GM12892 (cell line): ENCODE data around the gene SAMD5.

ENCODE experiments used
- POLR2A ChIP-seq: IDR thresholded peaks from 2 replicates; pipeline ENCODE4 v1.6.1; 2011; ENCODE audit warnings: low read depth, low read length, control low read depth
- POLR2AphosphoS5 ChIP-seq: IDR thresholded peaks from 2 replicates; pipeline ENCODE4 v1.6.1; 2011; ENCODE audit warnings: low read depth, low read length, control low read depth
- TAF1 ChIP-seq: IDR thresholded peaks from 2 replicates; pipeline ENCODE4 v1.6.1; 2011; ENCODE audit warnings: low read depth, mild to moderate bottlenecking, control low read depth, low read length, borderline replicate concordance

DNA sequence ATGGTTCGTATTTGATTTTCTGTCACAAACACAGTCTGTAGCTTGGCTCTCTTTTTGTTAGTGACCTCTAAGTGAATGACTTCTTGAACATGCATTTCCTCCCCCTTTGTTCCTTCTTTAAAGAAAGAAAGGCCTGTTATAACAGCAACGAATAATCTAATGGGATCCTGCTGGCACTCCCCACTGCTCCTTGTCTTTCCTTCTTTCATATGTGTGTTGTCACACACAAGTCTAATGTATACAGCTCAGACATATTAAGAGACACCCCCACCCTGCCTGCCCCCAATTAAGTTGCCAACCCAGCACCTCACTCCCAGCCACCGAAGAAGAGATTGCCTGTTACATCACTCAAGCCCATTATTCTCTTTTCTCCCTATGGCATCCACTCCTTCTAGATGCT is 4.9 kb upstream of the SAMD5 start:
- TF ChIP-seq POLR2AphosphoS5 (no peak), POLR2A (no peak), TAF1 (no peak)
